HT-29 (cell line): ENCODE results near the gene RCAN2. TPM values are rescaled to one million over a fixed set of nuclear protein-coding genes. Genes with fewer than 3 reads are reported as not detected.

Source experiments
- DNase-seq: peaks from one replicate; pipeline ENCODE4 v3.0.0-alpha.2; 2015; ENCODE audit warnings: low spot score
- total RNA-seq: library from RNA; depleted of rRNA; stranded (reverse); fragments of >200 nt; shearing (Covaris generic); gene quantifications from 2 replicates; pipeline ENCODE4 v1.2.3, GENCODE V29; 2014; rRNA removed

RCAN2 gene
- 0.03 TPM in 1 of 2 replicates, not detected in the other for total RNA-seq

DNA sequence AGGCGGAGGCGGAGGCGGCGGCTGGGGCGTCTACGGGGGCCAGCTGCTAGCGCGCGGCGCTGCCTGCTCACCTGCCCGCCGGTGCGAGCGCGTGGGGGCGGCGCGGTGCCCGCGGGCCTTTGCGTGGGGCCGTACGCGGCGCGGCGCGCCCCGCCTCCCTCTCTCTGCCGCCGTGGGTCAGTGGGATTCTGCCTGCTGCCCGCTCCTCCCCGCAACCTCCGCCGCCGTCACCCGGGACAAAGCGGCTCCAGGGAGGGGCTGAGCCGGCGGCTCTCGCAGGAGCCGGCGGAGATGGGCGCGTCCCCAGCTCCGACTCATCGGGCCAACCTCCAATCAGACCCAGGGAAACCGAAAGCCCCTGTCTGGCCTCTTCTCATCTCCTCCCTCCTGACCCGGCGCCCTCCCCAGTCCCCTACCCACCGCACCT, at the start of gene RCAN2:
RCAN2 (minus strand) TSS at position 249 of the 427 bp plus-strand sequence.
- DNase-seq, result peak; percentile 14

DNA sequence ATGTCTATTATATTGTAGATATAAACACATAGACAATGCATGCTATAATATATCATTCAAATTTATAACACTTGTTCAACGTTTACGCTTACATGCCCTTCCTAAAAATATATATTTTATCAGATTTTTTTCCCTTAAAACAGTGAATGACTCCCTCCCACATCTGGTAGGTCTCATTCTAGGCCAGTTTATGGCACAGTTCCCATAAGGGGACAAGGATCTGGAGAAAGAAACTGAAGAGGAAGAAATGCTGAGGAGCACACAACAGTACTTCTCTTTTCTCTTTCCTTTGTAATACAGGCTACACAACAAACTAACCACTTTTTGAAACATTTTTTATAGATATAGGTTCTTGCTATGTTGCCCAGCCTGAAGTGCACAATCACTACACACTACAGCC, 48.6 kb upstream of the RCAN2 start:
- no peak for DNase-seq

GRCh38 chr6:46538800-46539480, 47.7 kb upstream of the RCAN2 start:
- DNase-seq, result no peak

- no peak for DNase-seq
Observed at GRCh38 chr6:46530896-46531295, 39.6 kb upstream of the RCAN2 start.

- no peak for DNase-seq
Observed at GRCh38 chr6:46528961-46529750, 37.9 kb upstream of the RCAN2 start.

- no peak for DNase-seq
Observed at GRCh38 chr6:46526607-46527006, 35.4 kb upstream of the RCAN2 start.

- no peak for DNase-seq
Observed at GRCh38 chr6:46525583-46525982, 34.3 kb upstream of the RCAN2 start.

DNA sequence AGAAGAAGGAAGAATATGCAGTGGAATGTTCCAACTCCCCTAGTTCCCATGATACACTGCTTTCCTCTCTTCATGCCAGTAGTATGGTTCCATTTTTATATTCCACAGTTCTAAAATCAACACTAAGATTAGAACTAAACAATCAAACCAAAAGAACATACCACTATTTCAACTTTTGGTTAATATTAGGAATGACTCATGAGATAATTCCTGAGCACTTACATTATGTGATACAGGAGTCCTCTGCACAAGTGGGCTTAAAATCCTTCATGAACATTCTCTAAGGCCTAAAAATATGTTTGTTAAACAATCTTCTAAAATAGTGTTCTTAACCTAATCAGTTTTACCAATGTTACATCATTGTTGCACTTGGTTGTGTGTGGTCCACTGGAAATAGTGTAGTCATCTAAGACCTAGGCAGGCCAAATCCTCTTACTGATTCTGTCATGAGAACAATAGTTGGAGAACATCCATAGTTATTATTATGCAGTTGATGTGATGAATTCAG, 30.3 kb upstream of the RCAN2 start:
- no peak for DNase-seq

DNA sequence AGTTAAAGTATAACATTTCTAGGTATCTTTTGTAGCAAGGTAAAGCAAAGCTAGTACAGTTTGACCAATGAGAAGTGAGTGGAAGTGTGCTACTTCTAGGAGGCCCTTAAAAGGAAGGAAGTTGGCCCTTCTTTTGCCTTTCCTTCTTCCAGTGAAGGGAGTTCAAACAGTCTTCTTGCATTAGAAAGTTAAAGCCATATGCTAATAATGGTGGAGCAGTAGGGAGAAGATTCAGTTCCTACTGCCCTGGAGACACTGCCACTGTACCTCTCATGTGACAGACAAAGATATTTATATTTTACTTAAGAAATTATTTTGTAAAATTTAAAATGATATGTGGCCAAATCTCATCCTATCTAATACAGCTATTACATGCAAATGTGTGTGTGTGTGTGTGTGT, 26.0 kb upstream of the RCAN2 start:
- no peak for DNase-seq

DNA sequence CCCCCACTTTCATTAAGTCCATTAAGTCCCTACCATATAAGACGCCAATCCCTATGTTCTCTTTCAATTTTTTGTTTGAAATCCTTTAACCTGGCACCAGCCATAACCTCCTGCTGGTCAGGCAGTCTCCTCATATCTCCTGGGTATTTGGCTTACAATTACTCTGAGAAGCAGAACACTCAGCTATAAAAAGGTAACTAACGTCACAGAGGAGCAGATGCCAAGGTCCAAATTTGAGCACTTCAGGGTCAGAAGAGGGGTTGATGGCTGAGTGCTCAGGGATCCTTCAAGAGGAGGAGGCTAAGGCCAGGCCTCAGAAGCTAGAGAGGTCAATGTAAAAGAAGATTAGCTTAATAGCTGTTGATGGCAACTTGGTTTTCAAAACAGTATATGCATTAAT, 22.3 kb upstream of the RCAN2 start:
- no peak for DNase-seq

DNA sequence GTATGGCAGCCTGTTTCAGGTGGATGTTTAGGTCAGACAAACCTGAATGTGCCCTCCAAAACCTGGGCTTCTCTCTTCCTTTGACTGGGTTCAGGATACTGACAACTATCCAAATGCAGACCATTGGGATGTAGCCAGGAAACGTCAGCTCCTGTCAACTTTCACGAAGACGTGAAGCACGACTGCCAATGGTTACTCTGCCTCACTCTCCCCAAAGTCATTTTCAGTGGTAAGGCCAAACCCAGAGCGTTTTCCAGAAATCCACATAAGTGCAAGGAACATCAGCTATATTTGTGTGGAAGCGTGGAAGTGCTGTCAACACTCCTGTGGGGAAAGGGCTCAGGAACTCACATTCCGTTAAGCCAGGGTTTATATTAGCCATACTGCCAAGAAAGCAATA, 20.1 kb upstream of the RCAN2 start:
- DNase-seq, result no peak

- DNase-seq, result no peak
Observed at GRCh38 chr6:46510651-46511050, 19.4 kb upstream of the RCAN2 start.

DNA sequence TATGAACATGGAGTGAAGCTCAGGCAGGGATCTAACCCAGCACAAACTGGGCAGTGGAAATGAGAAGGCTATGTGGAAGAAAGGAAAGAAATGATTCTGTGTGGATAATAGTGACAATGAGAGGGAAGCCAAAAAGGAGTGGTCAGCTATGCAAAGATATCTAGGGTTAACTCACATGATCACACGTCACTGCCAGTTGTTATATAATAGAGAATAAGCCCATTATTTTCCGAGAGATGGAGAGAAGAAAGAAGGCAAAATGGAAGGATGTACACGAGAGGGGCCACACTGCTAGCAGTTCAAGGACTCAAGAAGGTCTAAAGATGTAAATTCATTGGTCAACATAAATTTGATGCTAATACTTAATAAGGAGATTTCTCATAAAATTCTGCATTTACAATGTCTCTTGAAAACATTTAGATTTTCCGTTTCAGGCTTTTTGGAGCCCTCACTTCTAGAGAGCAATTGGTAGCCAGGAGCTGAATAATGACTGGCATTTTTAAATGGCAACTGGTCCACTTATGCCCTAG, 18.8 kb upstream of the RCAN2 start:
- DNase-seq, result no peak

DNA sequence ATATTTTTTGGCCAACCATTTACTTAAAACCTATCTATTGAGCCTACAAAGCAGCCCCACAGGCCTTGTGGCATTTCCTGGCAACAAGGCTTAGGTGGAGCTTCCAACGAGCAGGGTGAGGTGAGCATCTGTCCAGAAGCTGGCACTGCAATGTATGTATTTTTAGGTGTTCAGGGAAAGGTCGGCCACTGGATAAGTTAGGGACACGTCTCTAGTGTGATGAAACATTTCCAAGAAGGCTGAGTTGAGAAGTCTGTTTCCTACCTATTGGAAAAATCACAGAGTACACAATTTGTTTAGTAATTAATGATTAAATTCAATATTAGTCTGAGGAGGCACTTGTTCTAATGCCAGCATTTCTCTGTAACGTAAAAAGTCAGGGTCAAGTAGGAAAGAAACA, 17.8 kb upstream of the RCAN2 start:
- DNase-seq, result no peak

- peak; percentile 32 for DNase-seq
Observed at GRCh38 chr6:46507426-46507825, 16.2 kb upstream of the RCAN2 start.

DNA sequence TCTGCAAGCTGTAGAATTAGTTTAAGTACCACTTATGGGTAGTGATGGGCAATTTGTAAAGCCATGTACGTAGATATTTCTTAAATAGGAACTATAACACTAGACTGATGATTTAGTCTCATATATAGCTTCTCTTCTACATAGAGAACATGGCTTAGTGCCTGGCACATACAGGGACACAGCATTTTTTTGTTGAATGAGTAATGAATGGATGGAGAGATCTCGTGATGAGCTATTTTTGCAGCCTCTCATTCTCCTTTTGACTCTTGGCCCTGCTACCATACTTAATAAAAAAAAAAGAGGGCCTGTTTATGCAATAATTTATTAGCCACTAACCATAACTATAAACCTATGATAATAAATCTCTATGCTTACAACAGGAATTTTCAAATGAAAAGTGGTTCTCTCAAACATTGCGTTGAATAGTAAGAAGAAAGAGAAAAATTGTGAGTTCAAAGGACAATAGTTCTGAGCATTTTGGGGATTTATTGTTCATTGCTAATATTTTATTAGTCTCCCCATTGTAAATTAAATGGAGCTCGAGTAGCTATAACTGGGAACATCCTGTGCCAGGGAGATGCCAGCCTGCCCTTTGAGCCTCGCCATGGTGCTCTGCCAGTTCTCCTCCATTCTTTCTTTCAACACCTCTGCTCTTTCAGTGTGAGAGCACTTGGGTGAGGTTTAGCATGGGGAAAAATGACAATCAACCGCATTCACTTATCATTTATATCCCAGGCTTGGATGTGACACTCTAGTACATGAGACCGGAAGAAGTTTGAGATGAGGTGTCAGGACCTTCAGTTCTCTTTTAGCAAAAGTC, 14.7 kb upstream of the RCAN2 start:
- no peak for DNase-seq

- DNase-seq, result no peak
Observed at GRCh38 chr6:46504242-46504641, 13.0 kb upstream of the RCAN2 start.

DNA sequence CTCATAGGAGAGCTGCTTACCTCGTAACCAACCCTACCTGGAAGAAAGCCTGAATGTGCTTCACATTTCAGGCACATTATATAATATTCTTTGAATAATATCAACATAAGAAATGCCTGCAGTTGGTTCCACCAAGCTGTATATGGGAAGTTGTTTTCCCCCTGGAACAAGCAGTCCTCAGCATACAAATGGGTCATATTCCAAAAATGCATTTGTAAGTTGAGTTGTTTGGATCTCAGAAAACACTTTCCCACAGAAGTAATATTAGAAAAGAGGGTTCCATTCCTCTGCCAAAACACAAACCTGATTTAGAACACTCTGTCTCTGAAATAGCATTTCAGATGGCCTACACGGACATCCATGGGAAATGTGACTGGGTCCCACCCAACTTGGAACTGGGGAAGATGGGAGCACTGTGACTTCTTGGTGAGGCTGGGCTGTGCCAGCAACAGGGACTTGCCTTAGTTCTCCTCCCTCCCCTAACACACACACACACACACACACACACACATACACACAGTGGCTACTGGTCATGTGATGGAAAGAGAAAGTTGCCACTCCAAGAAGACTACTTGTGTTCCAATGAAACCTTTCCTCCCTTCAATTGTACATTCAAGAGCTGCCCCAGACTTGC, 11.4 kb upstream of the RCAN2 start:
- DNase-seq, result no peak

DNA sequence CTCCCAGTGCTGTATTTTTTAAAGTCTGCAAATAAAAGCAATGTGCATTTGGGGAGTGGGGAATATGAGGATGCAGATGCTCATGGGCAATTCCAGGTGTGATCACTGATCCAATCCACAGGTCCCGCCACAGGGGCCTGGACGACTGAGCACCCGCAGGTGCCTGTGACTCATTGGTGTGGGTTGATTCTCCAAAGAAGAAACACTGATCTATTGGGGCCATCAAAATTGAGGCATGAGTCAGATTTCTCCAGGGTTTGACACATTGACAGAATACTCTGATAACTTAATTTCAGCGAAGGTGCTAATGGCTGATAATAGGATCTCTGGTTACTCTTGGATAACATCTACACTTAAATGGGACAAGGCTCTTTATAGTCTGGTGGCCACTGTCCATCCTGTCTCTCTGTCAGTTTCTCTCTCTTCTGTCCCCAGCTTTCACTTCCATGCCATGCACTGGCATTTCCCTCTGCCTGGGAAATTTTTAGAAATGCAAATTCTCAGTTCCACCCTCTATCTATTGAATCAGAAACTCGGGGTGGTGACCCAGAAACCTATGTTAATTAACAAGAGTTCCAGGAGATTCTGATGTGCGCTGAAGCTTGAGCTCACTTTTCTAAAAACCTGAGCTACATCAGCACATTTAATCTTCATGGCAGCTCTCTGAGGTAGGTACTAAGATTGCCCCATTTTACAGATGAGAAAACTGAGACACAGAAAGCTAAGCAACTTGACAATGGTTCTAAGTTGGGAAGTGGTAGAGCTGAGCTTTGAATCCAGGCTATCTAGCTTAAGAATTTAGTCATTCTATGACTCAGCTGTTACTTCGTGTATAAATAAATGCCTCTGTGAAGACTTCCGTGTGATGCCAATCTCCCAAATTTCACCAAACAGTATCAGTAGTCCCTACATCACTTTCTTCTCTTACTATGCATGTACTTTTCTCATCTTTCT, 10.2 kb upstream of the RCAN2 start:
- no peak for DNase-seq

GRCh38 chr6:46500382-46500781, 9.1 kb upstream of the RCAN2 start:
- no peak for DNase-seq
